22Rv1 (cell line): ENCODE measurements around the gene GXYLT2.

Experiments
- H3K27ac ChIP-seq: fragments of 450-650 bp; 2 replicates; pipeline ENCODE4 v1.5.1; 2017
- CTCF ChIP-seq: fragments of 450-650 bp; IDR thresholded peaks from 2 replicates; pipeline ENCODE4 v1.5.1; 2017; ENCODE audit warnings: mild to moderate bottlenecking
- ZFX ChIP-seq: fragments of 450-650 bp; IDR thresholded peaks from 2 replicates; pipeline ENCODE4 v1.6.1; 2017; ENCODE audit warnings: antibody characterized with exemption, borderline replicate concordance

The GXYLT2 gene

GRCh38 chr3:72964633-72965032 lies 76.8 kb downstream of the GXYLT2 start:
- no peak overlapping the region for H3K27ac ChIP-seq
- TF ChIP-seq ZFX: no peak
- no peak for TF ChIP-seq CTCF

GRCh38 chr3:72968266-72968664 lies 80.4 kb downstream of the GXYLT2 start:
- TF ChIP-seq ZFX (no peak), CTCF (no peak)

GRCh38 chr3:72969766-72970165 lies 81.9 kb downstream of the GXYLT2 start:
- no peak for TF ChIP-seq ZFX
- TF ChIP-seq CTCF: no peak
- no peak overlapping the region for H3K27ac ChIP-seq

More at GRCh38 chr3:72968266-72968664, 80.4 kb downstream of the GXYLT2 start:
- H3K27ac ChIP-seq: no peak overlapping the region

- H3K27ac ChIP-seq: no peak overlapping the region
Measured at GRCh38 chr3:72970942-72971341, 83.1 kb downstream of the GXYLT2 start.

GRCh38 chr3:72972706-72973030 lies 84.8 kb downstream of the GXYLT2 start:
- no peak for TF ChIP-seq CTCF
- H3K27ac ChIP-seq: no peak overlapping the region

More at GRCh38 chr3:72970942-72971341, 83.1 kb downstream of the GXYLT2 start:
- TF ChIP-seq CTCF (no peak), ZFX (no peak)

GRCh38 chr3:72973031-72973723 lies 85.3 kb downstream of the GXYLT2 start:
- TF ChIP-seq ZFX (no peak), CTCF (no peak)
- H3K27ac ChIP-seq: no peak overlapping the region

GRCh38 chr3:72973786-72974185 lies 85.9 kb downstream of the GXYLT2 start:
- no peak overlapping the region for H3K27ac ChIP-seq
- TF ChIP-seq CTCF: no peak
- TF ChIP-seq ZFX: no peak
